IMR-90 (cell line): ENCODE measurements around the gene VIPR2. TPM values are rescaled to one million over a fixed set of nuclear protein-coding genes. Genes with fewer than 3 reads are reported as not detected.

ENCODE experiments used
- ATAC-seq: fragments of 200-7000 bp; cut with Tn5 transposase; 2 replicates; pipeline ENCODE4 v1.9.1; 2020; ENCODE audit warnings: low read depth, mild to moderate bottlenecking, moderate library complexity
- BruUV-seq: library from RNA; stranded (reverse); fragments of 400-500 nt; replicated peaks from 2 replicates; lab custom pipeline; 2021; lab: Mats Ljungman, UMichigan
- CTCF ChIA-PET: fragments of 300-600 bp; formaldehyde crosslinking; extraction: SDS; loops from one replicate; lab custom pipeline; 2021; ENCODE audit warnings: antibody characterized with exemption; lab: Yijun Ruan, JAX
- POLR2A ChIA-PET: fragments of 300-600 bp; sonication (Branson Sonifier 250); formaldehyde crosslinking; loops from one replicate; lab custom pipeline; 2022; ENCODE audit warnings: antibody characterized with exemption; ENCODE audit not compliant: unreplicated experiment; lab: Charles Lee
- DNase-seq: peaks from one replicate; pipeline ENCODE4 v3.0.0; 2013
- H2AFZ ChIP-seq: replicated peaks from 2 replicates; pipeline ENCODE3; 2013; ENCODE audit warnings: low read length, mild to moderate bottlenecking; ENCODE audit not compliant: poor library complexity
- H2AK5ac ChIP-seq: 2 replicates; pipeline ENCODE4 v1.6.1; 2013; ENCODE audit warnings: low read depth, low read length, inconsistent platforms
- H2AK9ac ChIP-seq: replicated peaks from 2 replicates; pipeline ENCODE3; 2013; ENCODE audit warnings: mild to moderate bottlenecking, low read depth, low read length, moderate library complexity; ENCODE audit not compliant: poor library complexity
- H2BK120ac ChIP-seq: 2 replicates; pipeline ENCODE4 v1.6.1; 2013; ENCODE audit warnings: low read depth, low read length, inconsistent platforms
- H2BK15ac ChIP-seq: 3 replicates; pipeline ENCODE4 v1.6.1; 2013; ENCODE audit warnings: low read depth, low read length, inconsistent platforms
- H2BK20ac ChIP-seq: 2 replicates; pipeline ENCODE4 v1.6.1; 2013; ENCODE audit warnings: low read depth, mild to moderate bottlenecking, inconsistent platforms, low read length, moderate library complexity
- H2BK5ac ChIP-seq: 2 replicates; pipeline ENCODE4 v1.6.1; 2013; ENCODE audit warnings: mild to moderate bottlenecking, low read depth, low read length, inconsistent platforms; ENCODE audit not compliant: poor library complexity, severe bottlenecking
- H3K14ac ChIP-seq: replicated peaks from 2 replicates; pipeline ENCODE4 v1.6.1; 2013; ENCODE audit warnings: low read depth, low read length, inconsistent platforms
- H3K18ac ChIP-seq: 2 replicates; pipeline ENCODE4 v1.6.1; 2013; ENCODE audit warnings: low read depth, low read length, control low read depth
- H3K23ac ChIP-seq: 2 replicates; pipeline ENCODE4 v1.6.1; 2013; ENCODE audit warnings: low read depth, low read length, inconsistent platforms
- H3K27ac ChIP-seq: 2 replicates; pipeline ENCODE4 v1.5.1; 2013; ENCODE audit warnings: mild to moderate bottlenecking, control low read depth, low read length; ENCODE audit not compliant: insufficient read depth
- H3K27me3 ChIP-seq: 2 replicates; pipeline ENCODE4 v1.6.1; 2013; ENCODE audit warnings: low read length; ENCODE audit not compliant: control insufficient read depth, insufficient read depth
- H3K36me3 ChIP-seq: 2 replicates; pipeline ENCODE4 v1.6.1; 2013; ENCODE audit warnings: low read length, mixed read lengths; ENCODE audit not compliant: control insufficient read depth, insufficient read depth
- H3K4ac ChIP-seq: 2 replicates; pipeline ENCODE4 v1.6.1; 2013; ENCODE audit warnings: low read depth, low read length, inconsistent platforms
- H3K4me1 ChIP-seq: 2 replicates; pipeline ENCODE4 v1.6.1; 2013; ENCODE audit warnings: low read length, mixed read lengths; ENCODE audit not compliant: control insufficient read depth, insufficient read depth
- H3K4me2 ChIP-seq: 2 replicates; pipeline ENCODE4 v1.6.1; 2013; ENCODE audit warnings: low read depth, mild to moderate bottlenecking, control low read depth, low read length, moderate library complexity
- H3K4me3 ChIP-seq: 2 replicates; pipeline ENCODE4 v1.5.1; 2013; ENCODE audit warnings: low read depth, mild to moderate bottlenecking, control low read depth, low read length, moderate library complexity; ENCODE audit not compliant: insufficient read depth
- H3K56ac ChIP-seq: 2 replicates; pipeline ENCODE4 v1.6.1; 2013; ENCODE audit warnings: low read length, inconsistent platforms; ENCODE audit not compliant: insufficient read depth; ENCODE audit errors: extremely low read depth
- H3K79me1 ChIP-seq, 2 experiments: 2 replicates each; pipeline ENCODE4 v1.6.1; 2013; ENCODE audit warnings: low read length in 2 of 2, inconsistent platforms in 1 of 2, low read depth in 1 of 2
- H3K9ac ChIP-seq: 2 replicates; pipeline ENCODE4 v1.6.1; 2013; ENCODE audit warnings: low read depth, low read length, control low read depth
- H3K9me1 ChIP-seq: 2 replicates; pipeline ENCODE4 v1.6.1; 2013; ENCODE audit warnings: low read length, inconsistent platforms; ENCODE audit not compliant: insufficient read depth
- H3K9me3 ChIP-seq: 2 replicates; pipeline ENCODE4 v1.6.1; 2013; ENCODE audit warnings: low read length; ENCODE audit not compliant: control insufficient read depth, insufficient read depth
- H4K20me1 ChIP-seq: 2 replicates; pipeline ENCODE4 v1.6.1; 2013; ENCODE audit warnings: low read length, inconsistent platforms; ENCODE audit not compliant: insufficient read depth
- H4K5ac ChIP-seq: 2 replicates; pipeline ENCODE4 v1.6.1; 2013; ENCODE audit warnings: mild to moderate bottlenecking, low read depth, low read length, control low read depth
- H4K8ac ChIP-seq, 2 experiments: 2 replicates each; pipeline ENCODE4 v1.6.1; 2013; ENCODE audit warnings: low read depth in 2 of 2, low read length in 2 of 2, control low read depth in 1 of 2, inconsistent platforms in 1 of 2
- H4K91ac ChIP-seq: 2 replicates; pipeline ENCODE4 v1.6.1; 2013; ENCODE audit warnings: low read depth, low read length, inconsistent platforms; ENCODE audit not compliant: insufficient read depth
- ELK1 ChIP-seq: fragments of 150-350 bp; IDR thresholded peaks from 2 replicates; pipeline ENCODE4 v1.6.1; 2016; ENCODE audit warnings: low read depth, mild to moderate bottlenecking, low read length, moderate library complexity, borderline replicate concordance
- MXI1 ChIP-seq: IDR thresholded peaks from 2 replicates; pipeline ENCODE4 v1.6.1; 2012; ENCODE audit warnings: low read depth, mild to moderate bottlenecking, low read length, moderate library complexity, borderline replicate concordance
- NFE2L2 ChIP-seq: fragments of 150-350 bp; IDR thresholded peaks from 2 replicates; pipeline ENCODE4 v1.6.1; 2016; ENCODE audit warnings: low read depth, mild to moderate bottlenecking, low read length
- POLR2A ChIP-seq: IDR thresholded peaks from 2 replicates; pipeline ENCODE4 v1.6.1; 2012; ENCODE audit warnings: mild to moderate bottlenecking, low read depth, low read length
- RAD21 ChIP-seq: IDR thresholded peaks from 2 replicates; pipeline ENCODE4 v1.6.1; 2012; ENCODE audit warnings: low read length, improper control_type of control experiment
- RCOR1 ChIP-seq: IDR thresholded peaks from 2 replicates; pipeline ENCODE4 v1.6.1; 2012; ENCODE audit warnings: mild to moderate bottlenecking, low read length, improper control_type of control experiment; ENCODE audit not compliant: insufficient replicate concordance
- RFX5 ChIP-seq: IDR thresholded peaks from 2 replicates; pipeline ENCODE4 v1.8.0; 2012; ENCODE audit warnings: low read depth, mild to moderate bottlenecking, low read length, moderate library complexity
- SMC3 ChIP-seq: fragments of 150-350 bp; IDR thresholded peaks from 2 replicates; pipeline ENCODE4 v1.6.1; 2016; ENCODE audit warnings: low read depth, mild to moderate bottlenecking, antibody characterized with exemption, low read length, moderate library complexity
- WGBS, 2 experiments: methylation state at CpG; one replicate each; pipeline versions ENCODE4 v1.1.5 to v1.1.7; 2013; ENCODE audit warnings: missing lambda C conversion rate in 2 of 2; ENCODE audit not compliant: insufficient read length in 1 of 2; ENCODE audit errors: extremely low coverage in 2 of 2; 5-methylcytosine and 5-hydroxymethylcytosine counted together
- dilution Hi-C: fragments of 300-500 bp; cut with HindIII; formaldehyde crosslinking; loops from one replicate; pipeline ENCODE4 v1.14.3; 2018; ENCODE audit warnings: low sequenced_read_pairs; ENCODE audit not compliant: unreplicated experiment
- in situ Hi-C: fragments of 300-500 bp; cut with MboI; formaldehyde crosslinking; loops from 3 replicates; pipeline ENCODE4 v1.14.3; 2019; ENCODE audit warnings: low sequenced_read_pairs, inconsistent platforms, mixed read lengths
- intact Hi-C: fragments of 100-400 bp; cut with micrococcal nuclease; formaldehyde crosslinking; loops from 2 replicates; pipeline ENCODE4 v1.10.0; 2022
- polyA plus RNA-seq, 3 experiments: library from polyadenylated mRNA; depleted of rRNA; stranded (reverse); fragments of >200 nt; gene quantifications; 2 replicates each; pipeline ENCODE4 v1.2.3, GENCODE V29; 2012; ENCODE audit warnings: low replicate concordance in 1 of 3
- total RNA-seq: library from RNA; depleted of rRNA; stranded (reverse); fragments of >200 nt; gene quantifications from 2 replicates; pipeline ENCODE4 v1.2.3, GENCODE V29; 2012

The VIPR2 gene
- total and polyA plus RNA-seq, 2 of the 4 experiments (the other 2 are of a cell fraction): not detected

- no peak for TF ChIP-seq SMC3
Measured at GRCh38 chr7:159098811-159099655, 45.6 kb downstream of the VIPR2 start (continued).

GRCh38 chr7:159098424-159098786, 46.3 kb downstream of the VIPR2 start:
- Histone ChIP-seq H4K20me1 (no peaks in the 10 kb centered on the region), H3K4me1 (no peaks in the 10 kb centered on the region), H2BK120ac (no peak overlapping the region), H3K23ac (no peak overlapping the region), H4K5ac (no peak overlapping the region), H2AFZ (no peak overlapping the region), H2BK15ac (no peak overlapping the region), H3K79me1 (no peaks in the 10 kb centered on the region), H3K4me3 (no peak overlapping the region), H2AK9ac (no peak overlapping the region), H3K9me3 (peaks cover 65% of the 10 kb centered on the region), H3K9me1 (no peaks in the 10 kb centered on the region), H3K27me3 (no peaks in the 10 kb centered on the region), H3K56ac (no peak overlapping the region), H3K9ac (no peak overlapping the region), H2BK5ac (no peak overlapping the region), H4K91ac (no peak overlapping the region), H3K4ac (no peak overlapping the region), H3K14ac (no peak overlapping the region), H2AK5ac (no peak overlapping the region), H4K8ac (no peak overlapping the region), H3K4me2 (no peak overlapping the region), H3K36me3 (no peaks in the 10 kb centered on the region), H3K18ac (no peak overlapping the region), H3K27ac (no peak overlapping the region), H2BK20ac (no peak overlapping the region)
- TF ChIP-seq POLR2A: no peak
- no peak for TF ChIP-seq RCOR1
- no peak for TF ChIP-seq MXI1
- TF ChIP-seq ELK1: no peak
- TF ChIP-seq RAD21: no peak
- no peak for TF ChIP-seq NFE2L2
- TF ChIP-seq RFX5: no peak
- no TSS peak for BruUV-seq
- dilution Hi-C loops: no loop called here
- in situ Hi-C loops: no loop called here
- WGBS, 2 experiments: no CpG with 5 or more reads among the region's 6 CpGs
- intact Hi-C loops: no loop called here
- ATAC-seq: no peak
- ChIA-PET CTCF (no interaction called here), POLR2A (no interaction called here)
- DNase-seq: no peak
